ENCODE measurements around the gene BAZ1B.
"Not testable (repeated sequence)": the region's sequence is repeated elsewhere in the genome, so short reads cannot be mapped to it uniquely, and the experiment has no call there.

BAZ1B gene

DNA sequence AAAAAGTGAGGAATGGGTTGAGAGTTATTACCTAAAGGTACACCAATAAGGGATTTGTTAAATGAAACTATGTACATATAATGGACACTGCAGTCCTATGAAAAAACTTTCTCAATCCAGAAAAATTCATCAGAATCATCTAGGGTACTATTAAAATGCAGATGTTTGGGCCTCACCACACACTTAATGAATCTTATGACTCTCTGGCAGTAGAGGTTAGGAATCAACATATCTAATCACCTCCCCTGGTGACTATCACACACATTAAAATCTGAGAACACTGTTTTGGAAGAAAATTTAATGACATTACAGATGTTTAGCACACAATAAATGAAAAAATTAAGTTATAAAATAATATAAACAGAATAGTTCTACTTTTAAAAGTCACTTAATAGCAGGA is 32.1 kb downstream of the BAZ1B start:
- no peak for DNase-seq

DNA sequence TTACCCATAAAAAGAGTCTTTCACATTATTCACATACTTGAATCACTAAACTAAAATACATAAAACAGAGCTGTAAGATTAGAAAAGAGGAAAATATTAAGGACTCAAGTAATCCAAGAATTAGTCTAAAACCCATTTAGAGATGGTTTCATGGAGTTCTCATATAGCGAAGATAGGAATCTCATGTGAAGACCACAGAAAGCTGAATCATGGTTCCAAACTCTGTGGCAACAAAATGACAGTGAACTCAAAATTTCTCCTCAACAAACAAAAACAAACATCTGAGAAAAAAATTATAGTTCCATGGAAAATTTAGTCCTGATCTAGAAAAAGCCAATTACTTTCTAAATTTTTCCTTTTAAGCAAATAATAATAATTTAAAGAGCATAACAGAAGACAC is 34.6 kb downstream of the BAZ1B start:
- no peak for DNase-seq

DNA sequence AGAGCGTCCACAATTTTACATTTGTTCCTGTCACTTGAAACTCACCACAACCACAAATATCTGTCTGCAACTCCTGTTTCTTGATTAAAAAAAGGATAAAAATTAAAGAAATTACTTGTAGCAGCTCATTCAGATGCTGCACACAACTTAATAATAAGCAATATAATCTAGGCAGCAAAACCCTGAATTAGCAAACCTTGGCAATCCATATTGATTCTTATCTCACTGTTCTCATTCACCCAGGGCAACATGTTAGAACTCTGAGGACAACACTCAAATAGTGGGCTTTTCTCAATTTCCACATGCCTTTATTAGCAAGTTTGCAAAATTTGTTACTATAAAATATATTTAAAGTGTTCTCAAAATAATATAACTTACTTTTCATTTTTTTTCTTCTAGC is 38.9 kb downstream of the BAZ1B start:
- DNase-seq = no peak

DNA sequence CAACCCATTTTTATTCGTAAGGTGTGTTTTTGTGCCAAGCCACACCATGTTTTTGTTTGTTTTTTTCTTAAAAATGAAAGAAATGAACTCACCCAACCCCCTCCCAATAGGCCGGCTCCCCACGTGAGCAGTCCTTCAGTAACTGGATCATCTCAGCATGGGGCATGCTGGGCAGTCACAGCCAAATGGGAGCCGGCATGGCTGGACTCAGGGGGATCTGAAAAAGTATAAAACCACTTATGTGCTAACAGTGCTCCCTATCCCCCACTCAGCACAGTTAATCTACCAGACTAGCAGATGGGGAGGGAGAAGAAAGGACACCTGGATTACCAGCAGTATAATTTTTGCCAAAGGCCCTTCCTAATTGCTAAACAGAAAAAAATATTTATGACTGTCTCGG is 39.3 kb downstream of the BAZ1B start:
- no peak for DNase-seq

DNA sequence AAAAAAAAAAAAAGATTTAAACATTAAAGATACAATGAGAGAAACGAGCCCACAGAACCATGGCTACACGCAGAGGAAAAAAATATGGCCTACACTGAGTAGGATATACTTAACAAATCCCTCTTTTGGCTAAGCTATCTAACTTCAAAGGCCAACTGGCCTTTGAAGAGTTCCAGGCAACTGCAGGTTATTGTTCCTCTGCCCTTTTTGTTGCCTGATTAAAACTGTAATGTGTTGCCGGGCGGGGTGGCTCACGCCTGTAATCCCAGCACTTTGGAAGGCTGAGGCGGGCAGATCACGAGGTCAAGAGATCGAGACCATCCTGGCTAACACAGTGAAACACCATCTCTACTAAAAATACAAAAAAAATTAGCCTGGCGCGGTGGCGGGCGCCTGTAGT is 40.6 kb downstream of the BAZ1B start:
- DNase-seq = not testable (repeated sequence)

DNA sequence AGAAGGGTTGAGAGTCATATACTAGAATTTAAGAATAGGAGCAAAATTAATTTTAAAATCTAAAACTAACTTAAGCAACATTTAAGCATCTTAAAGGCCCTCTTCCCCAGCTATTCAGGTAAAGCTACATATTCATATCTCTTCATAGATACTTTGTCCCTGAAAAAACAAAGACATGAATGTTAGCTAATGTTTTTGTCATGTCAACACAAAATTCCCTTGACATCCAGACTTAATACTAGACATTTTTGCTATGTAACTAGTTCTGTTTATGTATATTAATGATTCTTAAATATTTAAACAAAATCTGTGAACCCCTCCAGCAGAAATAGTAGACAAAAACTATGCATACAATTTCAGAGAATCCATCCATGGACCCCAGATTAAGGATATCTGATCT is 43.5 kb downstream of the BAZ1B start:
- DNase-seq = no peak

DNA sequence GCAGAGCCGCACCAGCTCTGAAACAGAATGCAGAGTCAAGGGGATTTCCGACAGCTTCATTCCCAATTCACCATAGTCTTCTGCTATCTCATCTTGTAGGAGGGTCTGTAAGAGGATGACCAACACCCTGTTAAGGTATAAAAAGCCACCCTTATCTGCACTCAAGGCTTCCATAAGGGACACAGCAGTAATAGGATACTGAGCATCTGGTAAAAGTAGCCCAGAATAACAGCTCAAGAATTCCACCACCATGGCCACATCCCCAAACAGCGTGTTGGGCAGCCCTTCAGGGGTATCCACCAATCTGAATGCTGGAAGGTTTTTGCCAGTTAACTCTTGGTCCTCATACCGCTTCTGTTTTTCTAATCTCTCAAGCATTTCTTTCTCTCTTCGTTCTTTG is 44.7 kb downstream of the BAZ1B start:
- DNase-seq = no peak

DNA sequence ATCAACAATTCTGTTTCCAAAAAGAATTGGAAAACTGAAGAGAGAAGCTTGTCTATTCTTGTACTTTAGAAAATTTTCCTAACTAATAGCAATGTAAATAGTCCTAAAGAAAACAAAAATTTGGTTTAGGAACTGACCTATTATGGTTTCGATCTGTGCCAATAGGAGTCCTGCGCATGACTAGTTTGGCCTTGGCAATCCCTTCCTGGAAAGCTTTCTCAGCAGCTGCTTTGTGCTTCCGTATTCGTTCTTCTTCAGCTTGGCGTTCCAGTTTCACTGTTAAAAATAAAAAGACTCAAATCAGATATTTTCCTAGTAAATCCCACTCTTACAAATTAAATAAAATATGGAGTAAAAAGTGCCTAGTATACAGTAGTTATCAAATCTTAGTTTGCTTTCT is 51.9 kb downstream of the BAZ1B start:
- no peak for DNase-seq

DNA sequence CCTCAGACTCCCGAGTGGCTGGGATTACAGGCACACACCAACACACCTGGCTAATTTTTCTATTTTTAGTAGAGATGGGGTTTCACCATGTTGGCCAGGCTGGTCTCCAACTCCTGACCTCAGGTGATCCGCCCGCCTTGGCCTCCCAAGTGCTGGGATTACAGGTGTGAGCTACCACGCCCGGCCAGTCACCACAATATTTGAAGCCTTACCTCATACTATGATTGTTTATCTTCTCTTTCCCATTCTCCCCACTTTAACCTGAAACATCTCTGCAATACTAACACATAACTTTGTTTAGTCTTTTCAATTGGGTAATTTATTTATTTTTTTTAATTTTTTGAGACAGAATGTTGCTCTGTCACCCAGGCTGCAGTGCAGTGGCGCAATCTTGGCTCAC is 55.0 kb downstream of the BAZ1B start:
- DNase-seq = not testable (repeated sequence)

DNA sequence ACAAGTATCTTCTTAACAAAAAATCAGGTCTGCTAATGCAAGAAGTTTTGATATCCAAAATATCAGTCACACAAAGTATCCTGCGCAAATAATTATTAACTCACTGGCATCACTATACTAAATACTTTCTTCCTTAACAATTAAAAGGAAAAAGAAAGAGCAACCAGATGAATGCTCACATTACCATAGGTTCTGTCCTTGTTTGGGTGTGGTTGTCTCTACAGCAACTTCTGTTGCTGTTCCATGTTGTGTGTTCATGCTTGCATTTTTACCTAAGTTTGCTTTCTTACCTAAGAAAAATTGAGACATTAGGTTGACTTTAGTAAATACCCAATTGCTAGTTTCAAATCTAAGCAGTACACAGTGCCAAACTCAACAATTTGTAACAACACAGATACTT is 56.0 kb downstream of the BAZ1B start:
- no peak for DNase-seq

DNA sequence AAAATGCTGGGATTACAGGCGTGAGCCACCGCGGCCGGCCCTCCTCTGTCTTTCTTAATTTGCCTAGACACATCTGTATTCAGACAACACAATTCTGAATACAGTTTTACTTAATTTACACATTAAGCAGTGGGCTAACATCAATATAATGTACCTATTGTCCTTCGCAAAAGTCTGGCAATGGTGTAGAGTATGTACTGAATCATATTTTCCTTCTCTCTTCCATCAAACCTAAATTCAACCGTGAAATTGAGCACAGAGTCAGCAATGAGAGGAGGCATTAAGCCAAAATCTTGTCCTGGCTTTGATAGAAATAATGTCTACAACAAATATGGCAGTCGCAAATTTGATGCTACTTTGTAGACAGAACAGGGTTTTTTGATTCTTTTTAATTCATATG is 58.1 kb downstream of the BAZ1B start:
- no peak for DNase-seq

DNA sequence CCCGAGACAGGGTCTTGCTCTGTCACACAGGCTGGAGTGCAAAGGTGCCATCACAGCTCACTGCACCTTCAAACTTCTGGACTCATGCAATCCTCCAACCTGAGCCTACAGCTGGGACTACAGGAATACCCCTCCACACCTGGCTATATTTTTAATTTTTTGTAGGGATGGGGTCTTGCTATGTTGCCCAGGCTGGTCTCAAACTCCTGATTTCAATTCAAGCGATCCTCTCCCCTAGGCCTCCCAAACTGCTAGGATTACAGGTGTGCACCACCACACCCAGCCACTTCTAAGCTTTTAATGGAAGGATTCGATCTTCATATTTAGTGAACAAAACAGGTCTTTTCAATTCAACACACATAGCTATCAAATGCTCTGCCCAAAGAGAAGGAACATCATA is 58.8 kb downstream of the BAZ1B start:
- no peak for DNase-seq

DNA sequence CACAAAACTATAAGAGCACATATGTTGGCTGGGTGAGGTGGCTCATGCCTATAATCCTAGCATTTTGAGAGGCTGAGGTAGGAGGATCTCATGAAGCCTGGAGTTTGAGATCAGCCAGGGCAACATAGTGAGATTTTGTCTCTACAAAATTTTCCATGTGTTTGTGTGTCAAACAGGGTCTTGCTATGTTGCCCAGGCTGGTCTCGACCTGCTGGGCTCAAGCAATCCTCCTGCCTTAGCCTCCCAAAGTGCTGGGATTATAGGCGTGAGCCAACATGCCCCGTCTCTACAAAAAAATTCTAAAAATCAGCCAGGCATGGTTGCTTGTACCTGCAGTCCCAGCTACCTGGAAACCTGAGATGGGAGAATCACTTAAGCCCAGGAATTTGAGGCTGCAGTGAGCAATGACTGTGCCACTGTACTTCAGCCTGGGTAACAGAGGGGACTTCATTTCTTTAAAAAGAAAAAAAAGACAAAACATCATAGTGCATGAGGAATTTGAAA is 60.3 kb downstream of the BAZ1B start:
- no peak for DNase-seq

DNA sequence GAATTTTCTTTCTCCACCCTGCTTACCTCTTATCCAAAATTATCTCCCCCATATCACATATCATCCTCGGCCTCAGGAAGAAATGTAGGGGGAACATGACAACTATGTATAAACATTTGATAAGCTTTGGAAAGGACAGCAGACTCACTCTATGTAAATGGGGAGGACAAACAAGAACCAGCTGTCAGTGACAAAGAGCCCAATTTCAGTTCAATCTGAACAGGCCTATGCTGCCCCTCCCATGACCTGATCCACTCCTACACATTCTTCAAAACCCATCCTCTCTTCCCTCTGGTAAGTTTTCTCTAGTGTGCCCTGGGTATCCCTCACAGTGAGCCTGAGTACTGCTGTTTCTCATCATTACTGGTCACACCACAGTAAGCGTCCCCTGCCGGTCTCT is 67.7 kb downstream of the BAZ1B start:
- no peak for DNase-seq

DNA sequence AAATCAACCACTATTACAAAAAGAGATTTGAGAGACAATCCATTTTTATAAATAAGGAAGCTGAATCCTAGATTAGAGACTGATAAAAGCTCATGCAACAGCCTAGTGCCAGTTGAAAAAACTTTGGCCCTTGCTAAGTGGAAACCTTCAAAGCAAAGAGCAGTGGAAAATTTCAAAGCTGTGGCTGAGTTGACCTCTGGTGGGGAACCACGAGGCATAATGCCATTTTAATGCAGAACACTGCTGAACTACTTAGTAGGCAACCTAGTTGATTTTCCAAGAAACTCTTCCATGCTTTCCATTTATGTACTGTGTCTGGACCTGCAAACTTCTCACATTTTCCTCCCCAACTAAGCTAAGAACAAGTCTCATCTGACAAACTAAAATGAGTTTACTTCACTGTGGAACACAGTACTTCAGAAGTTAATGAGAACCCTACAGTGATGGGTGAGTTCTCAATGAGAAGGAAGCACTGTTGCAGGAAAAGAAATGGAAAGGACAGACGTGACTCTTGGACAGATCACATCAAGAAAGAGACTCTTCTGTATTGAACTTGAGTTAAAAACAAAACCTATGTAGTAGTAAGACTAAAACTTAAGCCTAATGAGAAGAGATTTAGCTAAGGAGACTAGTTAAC is 69.0 kb downstream of the BAZ1B start:
- DNase-seq = no peak

DNA sequence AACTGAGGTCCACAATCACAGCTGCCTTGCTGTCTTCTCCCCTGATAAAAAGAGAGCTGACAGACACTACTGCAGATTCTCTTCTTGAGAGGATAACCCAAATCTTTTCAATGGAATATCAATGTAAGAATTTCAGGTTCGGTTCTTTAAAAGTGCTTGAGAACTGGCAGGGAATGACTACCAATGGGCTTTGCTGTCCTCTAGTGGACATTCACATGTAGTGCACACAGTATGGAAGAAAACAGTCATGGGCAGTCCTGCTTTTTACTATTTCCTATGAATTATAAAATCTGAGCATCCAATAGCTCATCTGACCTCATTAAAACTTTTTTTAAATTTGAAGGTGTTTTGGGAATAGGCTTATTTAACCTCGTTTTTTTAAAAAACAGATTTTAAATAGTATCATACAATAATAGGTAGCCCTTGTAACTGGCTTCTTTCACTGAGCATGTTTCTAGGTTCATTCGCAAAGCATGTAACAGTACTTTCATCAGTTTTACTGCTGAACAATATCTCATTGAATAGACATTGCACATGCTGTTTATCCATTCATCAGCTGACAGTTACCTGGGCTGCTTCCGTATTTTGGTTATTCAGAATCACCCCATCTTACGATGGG is 70.2 kb downstream of the BAZ1B start:
- no peak for DNase-seq

DNA sequence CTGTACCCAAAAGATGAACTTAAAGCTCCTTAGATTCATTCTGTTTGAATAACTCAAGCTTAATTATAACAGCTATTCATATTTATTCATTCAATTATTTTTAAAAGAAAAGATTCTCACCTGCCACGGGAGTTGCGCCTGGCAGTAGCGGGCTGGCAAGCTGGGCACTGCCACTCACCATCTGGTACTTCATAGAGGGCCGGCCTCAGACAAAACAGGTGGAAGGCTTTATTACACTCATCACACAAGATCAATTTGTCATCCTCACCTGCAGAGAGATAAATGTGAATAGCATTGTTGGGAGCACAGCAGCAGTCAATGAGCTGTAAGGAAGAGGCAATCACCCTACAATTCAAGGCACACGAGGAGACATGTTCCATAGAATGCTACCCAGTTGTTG is 72.7 kb downstream of the BAZ1B start:
- DNase-seq = no peak

DNA sequence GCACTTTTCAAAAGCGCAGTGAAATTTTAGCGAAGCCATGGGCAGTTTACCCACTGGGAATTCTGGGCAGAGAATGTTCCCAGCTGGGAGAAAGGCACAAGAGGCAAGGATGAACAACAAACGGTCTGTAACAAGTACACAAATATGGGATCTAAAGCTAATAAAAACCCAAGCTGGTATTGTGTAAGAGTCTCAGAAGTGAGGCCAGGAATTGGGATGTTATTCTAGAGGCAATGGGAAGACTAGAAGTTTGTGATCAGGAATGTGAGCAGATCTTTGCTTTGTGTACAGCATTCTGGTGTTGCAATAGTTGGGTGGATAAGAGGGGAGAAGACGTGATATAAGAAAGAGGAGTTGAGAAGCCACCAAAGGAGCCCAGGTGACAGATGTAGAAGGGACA is 73.5 kb downstream of the BAZ1B start:
- DNase-seq = no peak

DNA sequence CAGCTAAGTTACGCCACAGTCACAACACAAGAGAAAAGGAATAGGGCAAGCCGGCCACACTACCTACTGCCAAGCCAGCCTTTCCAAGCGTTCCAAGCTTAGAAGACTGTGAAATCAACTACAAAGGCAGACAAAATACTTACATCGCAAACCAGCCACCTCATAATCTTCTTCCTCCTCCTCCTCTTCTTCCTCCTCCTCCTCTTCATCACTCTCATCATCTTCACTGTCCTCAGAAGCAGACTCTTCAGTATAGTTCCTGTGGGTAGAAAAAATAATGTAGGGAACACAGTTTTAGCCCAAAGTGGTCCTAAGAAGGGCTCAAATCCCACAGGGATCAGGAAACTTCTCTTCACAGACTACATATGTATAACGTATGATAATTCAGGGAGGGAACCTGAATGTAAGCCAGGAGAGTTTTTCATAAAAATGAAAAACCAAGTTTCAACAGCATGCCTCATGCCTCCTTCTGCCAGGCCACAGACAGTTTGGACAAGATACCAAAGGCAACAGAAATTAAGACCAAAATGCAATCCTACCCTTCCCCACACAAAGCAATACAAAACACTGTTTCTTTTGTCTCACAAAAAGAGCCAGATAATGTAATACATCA is 74.9 kb downstream of the BAZ1B start:
- no peak for DNase-seq

DNA sequence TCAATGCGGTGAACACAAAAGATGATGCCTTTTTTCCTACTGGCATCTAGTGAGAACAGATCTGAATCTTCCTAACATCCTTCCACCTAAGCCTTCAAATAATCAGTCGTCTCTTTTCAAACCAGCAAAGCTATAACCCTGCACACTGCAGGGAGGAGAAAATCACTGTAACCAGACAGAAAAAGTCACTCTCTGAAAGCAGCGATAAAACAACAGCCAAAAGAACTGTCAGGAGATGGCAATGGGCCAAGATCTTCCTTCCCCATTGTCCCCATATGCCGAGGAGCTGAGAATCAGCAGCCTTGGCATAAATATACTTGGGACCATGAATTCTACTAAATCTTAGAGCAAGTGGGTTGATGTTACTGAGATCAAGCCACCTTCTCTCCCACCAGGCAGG is 75.4 kb downstream of the BAZ1B start:
- DNase-seq = no peak

DNA sequence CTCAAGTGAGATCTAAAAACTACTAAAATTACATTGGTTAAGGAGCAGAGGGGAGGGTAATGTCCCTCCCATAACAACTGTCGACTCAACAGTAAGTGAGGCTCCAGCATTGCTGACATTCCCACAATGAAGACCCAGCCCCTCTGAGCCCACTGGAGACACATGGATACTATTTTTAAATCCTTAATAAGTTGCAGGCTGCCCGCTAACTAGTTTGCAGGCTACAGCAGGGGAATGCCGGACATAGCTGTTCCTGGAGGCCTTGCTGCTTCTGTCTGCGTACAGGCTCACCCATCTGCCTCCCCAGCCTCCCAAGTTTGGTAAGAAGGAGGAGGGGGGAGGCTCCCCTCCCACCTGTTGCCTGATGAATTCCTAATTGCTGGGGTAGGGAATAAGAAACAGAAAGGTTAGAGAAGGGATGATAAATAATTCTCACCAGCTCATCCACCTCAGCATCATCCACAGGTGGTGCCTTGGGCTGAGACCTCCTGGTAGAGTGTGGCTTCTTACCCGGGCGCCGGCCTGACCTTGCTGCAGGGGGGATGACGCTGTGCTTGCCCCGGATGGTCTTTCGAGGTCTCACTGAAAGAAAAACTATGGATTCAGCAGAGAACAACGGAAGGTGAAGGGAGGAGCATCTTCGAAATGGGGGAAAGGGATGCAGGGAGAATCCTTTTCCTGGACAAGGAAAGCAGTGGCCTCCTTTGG is 78.4 kb downstream of the BAZ1B start:
- DNase-seq = no peak

DNA sequence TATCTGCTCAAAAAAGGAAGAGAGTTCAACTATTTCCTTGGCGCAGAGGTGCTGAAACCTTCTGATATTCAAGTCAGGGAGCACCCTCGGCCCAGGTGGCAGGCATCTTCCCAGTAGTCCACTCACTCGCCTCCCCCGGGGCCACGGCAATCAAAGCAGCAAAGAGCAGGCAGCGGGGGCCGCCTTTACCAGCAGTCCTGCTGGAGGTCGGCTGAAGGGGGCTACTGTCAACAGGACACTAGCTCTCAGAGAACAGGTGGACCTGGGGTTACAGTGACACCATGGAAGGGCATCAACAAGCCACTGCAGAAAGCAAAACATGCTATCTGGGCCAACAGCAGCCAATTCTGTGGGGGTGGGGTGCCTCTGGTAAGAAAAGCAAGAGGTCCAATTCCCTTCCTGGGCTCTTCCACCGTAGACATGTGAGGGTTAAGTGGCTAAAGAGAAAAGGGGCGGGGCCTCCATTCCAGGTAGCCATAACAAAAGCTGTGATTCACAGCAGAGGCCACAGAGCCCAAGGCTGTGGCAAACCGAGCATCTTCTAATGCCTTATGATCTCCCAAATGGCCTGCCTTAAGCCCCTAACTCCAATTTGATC is 79.1 kb downstream of the BAZ1B start:
- no peak for DNase-seq

DNA sequence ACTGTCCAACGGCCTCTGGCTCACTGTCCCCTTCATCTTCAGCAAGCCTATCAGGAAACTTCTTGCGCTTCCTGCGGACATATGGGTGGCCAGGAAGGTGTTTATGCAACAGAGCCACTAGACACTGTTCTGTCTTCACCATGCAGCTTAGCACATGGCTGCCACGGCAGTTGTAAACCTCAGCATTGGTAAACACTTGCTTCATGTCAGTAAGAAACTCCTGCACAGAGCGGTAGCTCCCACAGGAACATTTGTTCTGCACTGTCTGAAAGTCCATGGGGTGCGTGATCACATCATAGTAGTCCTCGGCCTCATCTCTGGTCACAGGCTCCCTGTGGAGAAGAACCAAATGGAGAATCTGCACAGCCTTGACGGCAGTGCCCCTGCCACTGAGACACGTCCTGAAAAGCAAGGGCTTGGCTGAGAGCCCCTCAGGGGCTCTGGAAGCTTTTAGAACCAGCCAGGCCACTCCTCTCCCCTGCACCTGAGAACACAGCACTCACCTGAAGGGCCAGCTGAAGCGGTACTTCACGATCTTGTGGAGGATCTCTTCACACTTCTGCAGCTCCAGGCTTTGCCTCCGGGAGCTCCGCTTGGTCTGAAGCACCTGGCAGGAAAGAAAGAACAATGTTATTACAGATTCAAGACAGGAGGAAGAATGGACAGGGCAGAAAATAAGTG is 79.7 kb downstream of the BAZ1B start:
- no peak for DNase-seq
